GM12878 (cell line): ENCODE results near the gene POGZ. TPM values are rescaled to one million over a fixed set of nuclear protein-coding genes. Genes with fewer than 3 reads are reported as not detected.
"Not testable (repeated sequence)": the region's sequence is repeated elsewhere in the genome, so short reads cannot be mapped to it uniquely, and the experiment has no call there.

Experiments used
- ATAC-seq: fragments of 200-7000 bp; cut with Tn5 transposase; 3 replicates; pipeline ENCODE4 v1.9.1; 2020; ENCODE audit warnings: mild to moderate bottlenecking, moderate library complexity
- BruUV-seq: library from RNA; stranded (reverse); fragments of 400-500 nt; replicated peaks from 2 replicates; lab custom pipeline; 2021; lab: Mats Ljungman, UMichigan
- CTCF ChIA-PET: fragments of 300-600 bp; sonication (Branson Sonifier 250); formaldehyde crosslinking; extraction: SDS; loops from one replicate; lab custom pipeline; 2021; ENCODE audit warnings: inconsistent platforms; lab: Yijun Ruan, JAX
- POLR2A ChIA-PET: fragments of 350-600 bp; formaldehyde crosslinking; extraction: SDS; loops from one replicate; lab custom pipeline; 2021; ENCODE audit warnings: inconsistent platforms; lab: Charles Lee
- RAD21 ChIA-PET: fragments of 300-600 bp; sonication (Branson Sonifier 250); formaldehyde crosslinking; loops from one replicate; lab custom pipeline; 2023; ENCODE audit warnings: antibody characterized with exemption; ENCODE audit not compliant: unreplicated experiment; lab: Charles Lee
- SMC1A ChIA-PET: fragments of 300-600 bp; sonication (Branson Sonifier 250); formaldehyde crosslinking; loops from one replicate; lab custom pipeline; 2023; ENCODE audit not compliant: unreplicated experiment, uncharacterized antibody; lab: Charles Lee
- DNase-seq: peaks from one replicate; pipeline ENCODE4 v3.0.0-alpha.2; 2011; ENCODE audit warnings: low read depth, low spot score
- FAIRE-seq: peaks from 3 replicates; lab custom pipeline; 2011; peaks lifted over from hg19 to GRCh38; lab: Jason Lieb, UNC
- H2AFZ ChIP-seq: 2 replicates; pipeline ENCODE4 v1.6.0; 2011; ENCODE audit warnings: low read depth, low read length, control low read depth; ENCODE audit not compliant: control insufficient read depth
- H3K27ac ChIP-seq: 2 replicates; pipeline ENCODE4 v1.5.1; 2011; ENCODE audit warnings: control low read depth; ENCODE audit not compliant: control insufficient read depth, insufficient read depth
- H3K27me3 ChIP-seq, 2 experiments: replicated peaks in 1 of 2; 2 replicates each; pipeline versions ENCODE4 v1.6.0 to v1.6.1; 2011; ENCODE audit warnings: low read length in 1 of 2; ENCODE audit not compliant: control insufficient read depth in 2 of 2, insufficient read depth in 2 of 2
- H3K36me3 ChIP-seq, 2 experiments: 2 replicates each; pipeline ENCODE4 v1.5.1; 2011; ENCODE audit warnings: low read length in 1 of 2; ENCODE audit not compliant: control insufficient read depth in 2 of 2, insufficient read depth in 2 of 2
- H3K4me1 ChIP-seq: 2 replicates; pipeline ENCODE4 v1.6.1; 2011; ENCODE audit warnings: mild to moderate bottlenecking, low read length, moderate library complexity, mixed read lengths; ENCODE audit not compliant: control insufficient read depth, insufficient read depth
- H3K4me2 ChIP-seq: 2 replicates; pipeline ENCODE4 v1.6.0; 2011; ENCODE audit warnings: control low read depth; ENCODE audit not compliant: control insufficient read depth, insufficient read depth
- H3K4me3 ChIP-seq: fragments of 200-600 bp; sonication (generic); 2 replicates; pipeline ENCODE4 v1.5.1; 2016
- H3K79me2 ChIP-seq: 2 replicates; pipeline ENCODE4 v1.6.0; 2011; ENCODE audit warnings: low read length; ENCODE audit not compliant: control insufficient read depth, insufficient read depth
- H3K9ac ChIP-seq: 2 replicates; pipeline ENCODE4 v1.8.0; 2011; ENCODE audit warnings: low read length, control low read depth, mixed read lengths; ENCODE audit not compliant: control insufficient read depth, insufficient read depth
- H3K9me3 ChIP-seq: replicated peaks from 3 replicates; pipeline ENCODE4 v1.5.1; 2011; ENCODE audit warnings: mild to moderate bottlenecking, low read length; ENCODE audit not compliant: control insufficient read depth, insufficient read depth
- H4K20me1 ChIP-seq: 2 replicates; pipeline ENCODE4 v1.6.0; 2011; ENCODE audit not compliant: control insufficient read depth, insufficient read depth
- BCL11A ChIP-seq: IDR thresholded peaks from 2 replicates; pipeline ENCODE4 v1.6.1; 2011; ENCODE audit warnings: low read depth, low read length
- BHLHE40 ChIP-seq, 2 experiments: fragments of 450-650 bp in 1 of 2; IDR thresholded peaks; 2 replicates each; pipeline ENCODE4 v1.6.1; 2011 to 2017; ENCODE audit warnings: low read depth in 2 of 2, borderline replicate concordance in 1 of 2, improper control_type of control experiment in 1 of 2, low read length in 1 of 2, mild to moderate bottlenecking in 1 of 2
- E4F1 ChIP-seq: fragments of 450-650 bp; IDR thresholded peaks from 2 replicates; pipeline ENCODE4 v1.6.1; 2018; ENCODE audit warnings: borderline replicate concordance, mild to moderate bottlenecking; ENCODE audit not compliant: partially characterized antibody
- EP300 ChIP-seq, 2 experiments: fragments of 150-350 bp in 1 of 2; IDR thresholded peaks; 2 replicates each; pipeline ENCODE4 v1.6.1; 2011 to 2012; ENCODE audit warnings: low read depth in 2 of 2, low read length in 2 of 2, borderline replicate concordance in 1 of 2, improper control_type of control experiment in 1 of 2, inconsistent platforms in 1 of 2; ENCODE audit not compliant: control insufficient read depth in 1 of 2
- IKZF2 ChIP-seq, 2 experiments: fragments of 450-650 bp; IDR thresholded peaks; 2 replicates each; pipeline ENCODE4 v1.6.1; 2017; ENCODE audit warnings: mild to moderate bottlenecking in 2 of 2, moderate library complexity in 2 of 2
- JUNB ChIP-seq: IDR thresholded peaks from 2 replicates; pipeline ENCODE4 v1.6.1; 2016; ENCODE audit warnings: antibody characterized with exemption, mild to moderate bottlenecking
- MTA2 ChIP-seq: fragments of 450-650 bp; IDR thresholded peaks from 2 replicates; pipeline ENCODE4 v1.6.1; 2016; ENCODE audit warnings: low read depth, mild to moderate bottlenecking, moderate library complexity
- NR2C2 ChIP-seq: IDR thresholded peaks from 2 replicates; pipeline ENCODE4 v1.6.1; 2011; ENCODE audit warnings: borderline replicate concordance, low read depth; ENCODE audit not compliant: control insufficient read depth, insufficient read length
- PAX5 ChIP-seq: IDR thresholded peaks from 2 replicates; pipeline ENCODE4 v1.6.1; 2011; ENCODE audit warnings: low read depth, low read length, borderline replicate concordance
- TCF7 ChIP-seq: IDR thresholded peaks from 2 replicates; pipeline ENCODE4 v1.6.1; 2014; ENCODE audit warnings: antibody characterized with exemption, borderline replicate concordance
- WGBS: methylation state at CpG from one replicate; pipeline ENCODE4 v1.1.6; 2016; ENCODE audit warnings: low lambda C conversion rate; ENCODE audit not compliant: insufficient replicate concordance, insufficient coverage; ENCODE audit errors: missing lambda C conversion rate; 5-methylcytosine and 5-hydroxymethylcytosine counted together
- in situ Hi-C: fragments of 300-500 bp; cut with MboI; formaldehyde crosslinking; loops from 9 replicates; pipeline ENCODE4 v1.14.3; 2018; ENCODE audit warnings: mixed read lengths
- intact Hi-C: fragments of 100-400 bp; cut with micrococcal nuclease; formaldehyde crosslinking; loops from one replicate; pipeline ENCODE4 v1.14.2; 2022; ENCODE audit not compliant: unreplicated experiment
- polyA plus RNA-seq, 11 experiments: library from polyadenylated mRNA; depleted of rRNA in 4 of 11; unstranded in 6 of 11; stranded (reverse) in 5 of 11; fragments of >200 nt; fragmentation: Nextera tagmentation in 4 of 11; fragmentation: Illumina TruSeq in 1 of 11; extraction: Ambion mirVana in 4 of 11; extraction: Trizol in 1 of 11; gene quantifications; 1 replicate in 1 of 11; 2 replicates in 10 of 11; pipeline versions ENCODE4 v1.2.1 to v1.2.3, GENCODE V29; 2011 to 2016; ENCODE audit warnings: inconsistent platforms in 2 of 11, missing spikeins in 2 of 11, low read depth in 1 of 11
- total RNA-seq, 4 experiments: library from RNA; depleted of rRNA in 3 of 4; stranded (reverse); fragments of >200 nt in 3 of 4; fragmentation: Illumina TruSeq in 1 of 4; extraction: Trizol in 1 of 4; gene quantifications; 2 replicates each; pipeline versions ENCODE4 v1.2.1 to v1.2.3, GENCODE V29; 2013 to 2021
- TF ChIP-seq, protein P1 (sequence below): fragments of 150-350 bp; IDR thresholded peaks from 2 replicates; pipeline ENCODE4 v1.6.1; 2016; ENCODE audit warnings: low read depth, low read length

Gene POGZ
- total and polyA plus RNA-seq, 10 of the 15 experiments (the other 5 are each of a cell fraction or from before 2014, with no cell fraction given): 11.3 to 80.6 (median 35.8) TPM

GRCh38 chr1:151437396-151437795 is 21.9 kb downstream of the POGZ start:
- not testable (repeated sequence) for FAIRE-seq, BruUV-seq

GRCh38 chr1:151436985-151437384 is 22.3 kb downstream of the POGZ start:
- no peak for ATAC-seq
- no peak for DNase-seq
- Histone ChIP-seq H3K27me3 (no peaks in the 10 kb centered on the region), H3K27ac (no peak overlapping the region), H3K9ac (no peak overlapping the region), H4K20me1 (no peaks in the 10 kb centered on the region), H3K79me2 (peaks cover 77% of the 10 kb centered on the region), H3K4me1 (peaks cover 15% of the 10 kb centered on the region), H3K36me3 (peaks cover 2 to 18% of the 10 kb centered on the region in 2 experiments; a peak in 3 of 4 replicates), H3K4me3 (no peak overlapping the region), H3K9me3 (no peaks in the 10 kb centered on the region), H3K4me2 (no peak overlapping the region), H2AFZ (no peak overlapping the region)
- intact Hi-C loops (no loop called here), in situ Hi-C loops (no loop called here)
- FAIRE-seq: no peak
- WGBS: 77% methylated on average over 4 of the region's 6 CpGs
- ChIA-PET SMC1A (interaction anchor here (0.6 to 2.2 kb wide), 4 partner anchors 8 to 99 kb away, joined by 3 to 7 read pairs (median 3); no protein-coding TSS in a partner anchor), CTCF (interaction anchor here (0.6 to 1.0 kb wide), 3 partner anchors 13 to 136 kb away, joined by 3 read pairs; no protein-coding TSS in a partner anchor), POLR2A (interaction anchor here (0.7 kb wide), 1 partner anchor 145 kb away, joined by 3 read pairs; no protein-coding TSS in a partner anchor), RAD21 (interaction anchor here (0.9 to 1.3 kb wide), 2 partner anchors 20 to 136 kb away, joined by 3 to 4 read pairs; no protein-coding TSS in a partner anchor)
- no TSS peak for BruUV-seq
- TF ChIP-seq TCF7 (no peak), BCL11A (no peak), EP300 (IDR thresholded peaks at IDR 0.05; ENCODE audit: borderline replicate concordance in 1 of 2, control insufficient read depth in 1 of 2, low read depth in 2 of 2, low read length in 2 of 2) (no peak), JUNB (no peak), NR2C2 (no peak), E4F1 (no peak)
- TF ChIP-seq, protein P1, sequence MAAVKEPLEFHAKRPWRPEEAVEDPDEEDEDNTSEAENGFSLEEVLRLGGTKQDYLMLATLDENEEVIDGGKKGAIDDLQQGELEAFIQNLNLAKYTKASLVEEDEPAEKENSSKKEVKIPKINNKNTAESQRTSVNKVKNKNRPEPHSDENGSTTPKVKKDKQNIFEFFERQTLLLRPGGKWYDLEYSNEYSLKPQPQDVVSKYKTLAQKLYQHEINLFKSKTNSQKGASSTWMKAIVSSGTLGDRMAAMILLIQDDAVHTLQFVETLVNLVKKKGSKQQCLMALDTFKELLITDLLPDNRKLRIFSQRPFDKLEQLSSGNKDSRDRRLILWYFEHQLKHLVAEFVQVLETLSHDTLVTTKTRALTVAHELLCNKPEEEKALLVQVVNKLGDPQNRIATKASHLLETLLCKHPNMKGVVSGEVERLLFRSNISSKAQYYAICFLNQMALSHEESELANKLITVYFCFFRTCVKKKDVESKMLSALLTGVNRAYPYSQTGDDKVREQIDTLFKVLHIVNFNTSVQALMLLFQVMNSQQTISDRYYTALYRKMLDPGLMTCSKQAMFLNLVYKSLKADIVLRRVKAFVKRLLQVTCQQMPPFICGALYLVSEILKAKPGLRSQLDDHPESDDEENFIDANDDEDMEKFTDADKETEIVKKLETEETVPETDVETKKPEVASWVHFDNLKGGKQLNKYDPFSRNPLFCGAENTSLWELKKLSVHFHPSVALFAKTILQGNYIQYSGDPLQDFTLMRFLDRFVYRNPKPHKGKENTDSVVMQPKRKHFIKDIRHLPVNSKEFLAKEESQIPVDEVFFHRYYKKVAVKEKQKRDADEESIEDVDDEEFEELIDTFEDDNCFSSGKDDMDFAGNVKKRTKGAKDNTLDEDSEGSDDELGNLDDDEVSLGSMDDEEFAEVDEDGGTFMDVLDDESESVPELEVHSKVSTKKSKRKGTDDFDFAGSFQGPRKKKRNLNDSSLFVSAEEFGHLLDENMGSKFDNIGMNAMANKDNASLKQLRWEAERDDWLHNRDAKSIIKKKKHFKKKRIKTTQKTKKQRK: no peak

More at GRCh38 chr1:151437396-151437795, 21.9 kb downstream of the POGZ start:
- peak; percentile 73 for ATAC-seq
- ChIA-PET SMC1A (interaction anchor here (0.6 to 1.5 kb wide), 3 partner anchors 19 to 99 kb away, joined by 3 read pairs; no protein-coding TSS in a partner anchor), CTCF (interaction anchor here (0.6 to 1.0 kb wide), 3 partner anchors 13 to 136 kb away, joined by 3 read pairs; no protein-coding TSS in a partner anchor), POLR2A (interaction anchor here (0.7 kb wide), 1 partner anchor 145 kb away, joined by 3 read pairs; no protein-coding TSS in a partner anchor), RAD21 (interaction anchor here (0.9 to 1.3 kb wide), 2 partner anchors 19 to 136 kb away, joined by 3 to 4 read pairs; no protein-coding TSS in a partner anchor)
- TF ChIP-seq MTA2 (0 out of 2 replicates have a peak, but pooled peaks have one; percentile 20), BHLHE40 (IDR thresholded peaks at IDR 0.05; ENCODE audit: borderline replicate concordance in 1 of 2, low read depth in 2 of 2, low read length in 1 of 2) (peak in 1 of 2 experiments; percentile 16; a peak in 1 of 4 replicates), IKZF2 (IDR thresholded peaks at IDR 0.05) (peak in 1 of 2 experiments; percentile 20; a peak in 1 of 4 replicates), PAX5 (peak; percentile 65; the same call in 1 of the 2 replicates)
- intact Hi-C loops, DNase-seq, H4K20me1 ChIP-seq, H2AFZ ChIP-seq, H3K9me3 ChIP-seq, H3K9ac ChIP-seq, in situ Hi-C loops, H3K4me3 ChIP-seq, H3K27me3 ChIP-seq: not testable (repeated sequence)
- H3K4me2 ChIP-seq: peak overlapping the region; percentile 53
- H3K36me3 ChIP-seq: peaks cover 2 to 18% of the 10 kb centered on the region in 2 experiments; a peak in 3 of 4 replicates
- H3K4me1 ChIP-seq: peaks cover 15% of the 10 kb centered on the region
- H3K27ac ChIP-seq: peak overlapping the region; percentile 20; the same call in 1 of the 2 replicates
- H3K79me2 ChIP-seq: peaks cover 77% of the 10 kb centered on the region
- 26% methylated on average over 8 of the region's 8 CpGs for WGBS
